GM10266 (cell line): ENCODE results near the gene FEN1.

ENCODE experiments used
- DNase-seq: peaks from one replicate; pipeline ENCODE4 v3.0.0; 2012; ENCODE audit errors: extremely low spot score
- TF ChIP-seq, protein P1 (sequence below): IDR thresholded peaks from 2 replicates; pipeline ENCODE4 v1.5.1; 2012; ENCODE audit warnings: mild to moderate bottlenecking, low read depth; ENCODE audit not compliant: control insufficient read depth, insufficient read depth; ENCODE audit errors: missing control alignments

FEN1 gene

DNA sequence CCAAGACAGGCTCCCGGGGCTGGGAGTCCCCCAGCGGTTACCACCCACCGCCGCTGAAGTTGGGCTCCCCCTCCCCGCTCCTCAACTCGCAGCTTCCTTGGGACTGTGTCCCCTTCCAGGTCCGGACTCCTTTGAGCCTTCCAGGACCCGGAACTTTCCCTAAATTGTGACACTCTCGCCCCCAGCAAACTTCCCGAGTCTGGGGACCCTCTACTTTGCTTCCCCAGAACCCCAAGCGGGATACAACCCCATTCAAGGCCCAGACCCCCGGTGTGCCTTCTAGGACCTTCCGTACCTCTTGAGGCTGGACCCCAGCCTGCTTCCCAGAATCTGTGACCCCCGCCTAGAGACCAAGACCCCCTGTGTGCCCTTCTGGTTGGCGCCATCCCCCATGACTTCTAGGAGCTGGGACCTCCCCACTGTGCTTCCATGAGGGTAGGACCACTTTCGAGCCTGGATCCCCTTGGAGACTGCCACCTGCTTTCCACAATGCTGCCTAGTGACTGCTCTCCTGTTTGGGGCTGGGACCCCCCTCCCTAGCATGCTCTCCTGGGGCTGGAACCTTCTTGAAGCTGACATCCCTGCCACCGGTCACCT is 39.7 kb upstream of the FEN1 start:
- DNase-seq, result no peak
- TF ChIP-seq, protein P1, sequence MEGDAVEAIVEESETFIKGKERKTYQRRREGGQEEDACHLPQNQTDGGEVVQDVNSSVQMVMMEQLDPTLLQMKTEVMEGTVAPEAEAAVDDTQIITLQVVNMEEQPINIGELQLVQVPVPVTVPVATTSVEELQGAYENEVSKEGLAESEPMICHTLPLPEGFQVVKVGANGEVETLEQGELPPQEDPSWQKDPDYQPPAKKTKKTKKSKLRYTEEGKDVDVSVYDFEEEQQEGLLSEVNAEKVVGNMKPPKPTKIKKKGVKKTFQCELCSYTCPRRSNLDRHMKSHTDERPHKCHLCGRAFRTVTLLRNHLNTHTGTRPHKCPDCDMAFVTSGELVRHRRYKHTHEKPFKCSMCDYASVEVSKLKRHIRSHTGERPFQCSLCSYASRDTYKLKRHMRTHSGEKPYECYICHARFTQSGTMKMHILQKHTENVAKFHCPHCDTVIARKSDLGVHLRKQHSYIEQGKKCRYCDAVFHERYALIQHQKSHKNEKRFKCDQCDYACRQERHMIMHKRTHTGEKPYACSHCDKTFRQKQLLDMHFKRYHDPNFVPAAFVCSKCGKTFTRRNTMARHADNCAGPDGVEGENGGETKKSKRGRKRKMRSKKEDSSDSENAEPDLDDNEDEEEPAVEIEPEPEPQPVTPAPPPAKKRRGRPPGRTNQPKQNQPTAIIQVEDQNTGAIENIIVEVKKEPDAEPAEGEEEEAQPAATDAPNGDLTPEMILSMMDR, result no peak

DNA sequence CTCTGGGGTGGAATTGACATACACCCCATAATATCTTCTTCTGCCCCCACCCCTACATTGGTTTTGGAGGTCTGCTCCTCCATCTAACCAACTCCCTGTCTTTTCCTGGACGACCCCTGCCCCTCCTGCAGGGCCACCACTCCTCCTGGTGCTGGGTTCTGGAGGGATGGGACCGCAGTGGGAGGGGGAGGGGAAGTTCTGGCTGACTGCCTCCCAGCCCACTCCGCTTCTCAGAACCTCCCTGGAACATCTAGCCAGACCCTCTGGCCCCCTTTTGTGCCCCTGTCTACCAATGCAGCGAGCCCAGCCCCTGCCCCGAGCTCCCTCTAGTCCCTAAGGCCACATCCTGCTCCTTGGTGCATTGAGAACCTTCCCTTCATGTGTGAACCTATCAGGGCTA is 39.0 kb upstream of the FEN1 start:
- no peak for DNase-seq
- TF ChIP-seq, protein P1, result no peak

DNA sequence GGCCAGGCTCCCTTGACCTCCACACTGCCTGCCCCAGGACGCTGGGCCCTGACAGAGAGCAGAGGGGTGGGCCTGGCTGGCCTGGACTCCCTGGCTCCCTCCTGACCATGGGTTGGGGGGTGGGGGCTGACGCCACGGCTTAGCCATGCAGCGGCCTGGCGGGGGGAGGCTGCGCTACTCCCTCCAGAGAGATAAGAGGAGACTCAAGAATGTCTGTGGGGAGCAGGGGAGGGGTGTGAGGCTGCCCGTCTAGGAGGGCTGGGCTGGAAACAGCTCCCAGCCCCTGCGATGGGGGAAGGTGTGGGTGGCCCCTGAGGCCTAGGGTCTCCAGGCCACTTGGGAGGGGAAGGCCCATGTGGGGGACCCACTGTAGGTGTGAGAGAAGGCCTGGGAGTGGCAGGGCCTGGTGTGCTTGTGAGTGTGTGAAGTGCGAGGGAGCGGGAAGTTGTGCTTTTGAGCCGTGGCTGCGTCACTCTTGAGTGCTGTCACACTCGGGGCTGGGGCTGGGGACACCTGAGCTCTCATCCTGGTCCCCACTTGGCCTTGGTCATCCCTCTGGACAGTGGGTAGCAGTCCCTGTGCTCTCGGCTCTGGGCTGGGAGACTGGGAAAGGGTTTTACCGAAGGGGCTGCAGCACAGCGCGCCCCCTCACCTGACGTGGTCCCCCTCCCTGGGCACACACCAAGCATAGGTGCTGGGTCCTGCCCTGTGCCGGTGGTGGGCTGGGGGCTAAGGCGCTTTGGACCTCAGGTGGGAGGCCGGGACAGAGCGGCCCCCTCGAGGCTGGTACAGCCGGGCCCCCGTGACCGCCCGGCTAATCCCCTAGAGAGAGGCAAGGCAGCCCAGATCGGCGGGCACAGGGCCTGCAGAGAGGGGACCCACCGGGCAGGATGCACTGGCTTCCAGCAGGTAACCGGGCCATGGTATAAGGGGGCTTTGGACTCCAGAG is 37.9 kb upstream of the FEN1 start:
- TF ChIP-seq, protein P1, result no peak
- DNase-seq, result no peak

DNA sequence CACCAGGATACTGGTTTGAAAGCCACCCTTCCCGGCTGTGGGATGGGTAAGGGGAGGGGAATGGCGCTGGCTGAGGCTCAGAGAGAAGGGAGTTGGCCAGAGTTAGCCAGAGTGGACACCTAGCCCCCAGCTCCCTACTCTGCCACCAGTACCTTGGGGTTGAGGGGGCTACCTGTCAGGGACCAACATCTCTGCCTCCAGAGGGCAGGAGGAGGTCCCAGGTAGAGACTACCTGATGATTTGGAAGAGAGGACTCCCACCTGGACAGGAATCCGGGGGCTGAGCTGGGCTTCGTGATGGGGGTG is 36.6 kb upstream of the FEN1 start:
- DNase-seq, result no peak
- TF ChIP-seq, protein P1, result no peak

DNA sequence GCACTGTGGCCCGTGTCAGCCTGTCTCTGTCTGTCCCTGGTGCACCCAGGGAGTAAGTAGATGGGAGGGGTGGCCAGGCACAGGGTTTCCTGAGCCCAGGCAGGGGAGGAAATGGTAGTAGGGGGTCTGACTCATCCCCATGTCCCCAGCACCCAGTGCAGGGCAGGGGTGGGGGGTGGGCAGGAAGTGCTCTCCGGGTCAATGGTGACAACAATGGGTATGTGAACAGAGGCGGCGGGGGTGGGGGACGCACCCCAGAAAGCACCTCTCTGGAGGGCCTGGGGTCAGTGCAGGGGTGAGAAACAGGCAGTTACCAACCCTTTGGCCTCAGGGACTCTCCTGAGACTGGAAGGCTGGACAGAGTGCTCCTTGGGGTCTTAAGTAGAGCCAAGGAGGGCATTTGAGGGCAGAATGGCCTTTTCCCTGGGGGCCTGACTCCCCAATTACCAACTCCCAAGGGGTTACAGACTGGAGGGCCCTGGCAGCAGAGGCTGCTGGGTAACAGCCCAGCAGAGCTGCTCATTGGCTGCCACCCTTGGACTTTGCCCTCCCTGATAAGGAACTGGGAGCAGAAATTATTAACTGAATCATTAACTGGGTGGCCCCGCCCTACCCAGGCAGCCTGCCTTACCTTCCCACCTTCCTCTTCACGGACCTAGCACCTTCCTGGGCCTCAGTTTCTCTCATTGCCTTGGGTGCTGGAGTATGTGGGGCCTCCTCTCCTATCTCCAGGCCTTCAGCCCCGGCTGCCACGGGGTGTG is 36.1 kb upstream of the FEN1 start:
- TF ChIP-seq, protein P1, result no peak
- peak; percentile 87 for DNase-seq

DNA sequence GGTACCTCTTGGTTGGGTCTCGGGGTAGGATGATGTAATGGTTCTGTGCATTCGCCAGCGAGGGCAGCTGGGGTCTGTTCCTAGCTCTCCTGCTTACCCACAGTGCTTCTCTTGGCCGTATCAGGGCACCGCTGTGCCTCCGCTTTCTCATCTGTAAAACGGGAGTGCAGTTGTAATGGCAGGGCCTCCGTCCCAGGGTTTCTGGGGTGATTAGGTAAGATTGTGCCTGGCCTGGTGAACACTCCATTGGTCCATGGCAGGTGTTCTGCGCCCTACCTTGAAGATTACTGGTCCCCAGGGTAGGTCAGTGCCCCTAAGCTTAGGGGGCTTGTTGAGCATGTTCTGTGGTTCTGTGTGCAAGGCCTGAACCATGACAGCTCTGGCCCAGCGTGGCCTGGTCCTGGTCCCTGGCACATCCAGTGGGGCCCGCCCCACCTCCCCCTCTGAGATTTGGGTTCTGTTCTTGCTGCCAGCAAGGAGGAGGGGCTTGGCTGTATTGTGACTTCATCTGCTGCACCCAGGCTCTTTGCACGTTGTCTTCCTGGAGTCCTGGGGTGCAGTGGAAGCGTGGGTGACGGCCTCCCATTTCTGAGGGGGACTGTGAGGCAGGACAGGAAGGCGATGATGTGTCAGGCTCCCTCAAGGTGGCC is 35.4 kb upstream of the FEN1 start:
- TF ChIP-seq, protein P1, result no peak
- no peak for DNase-seq
